ENCODE data around the gene PSMG1.
"Not testable (repeated sequence)": the region's sequence is repeated elsewhere in the genome, so short reads cannot be mapped to it uniquely, and the experiment has no call there.

Gene PSMG1

GRCh38 chr21:39142972-39143371 lies 40.3 kb downstream of the PSMG1 start:
- in situ Hi-C loops (cut with HindIII; ENCODE audit: low sequenced_read_pairs) = no loop called here
- no peak for TF ChIP-seq CTCF (IDR thresholded peaks at IDR 0.05; ENCODE audit: low read depth, low read length)
- no peak for DNase-seq (ENCODE audit: low read depth, low spot score)
- no peak overlapping the region for H3K4me3 ChIP-seq (ENCODE audit: low read depth, low read length)

GRCh38 chr21:39141502-39141901 lies 41.7 kb downstream of the PSMG1 start:
- peak; percentile 13 for DNase-seq (ENCODE audit: low read depth, low spot score)
- in situ Hi-C loops (cut with HindIII; ENCODE audit: low sequenced_read_pairs) = no loop called here
- no peak overlapping the region for H3K4me3 ChIP-seq (ENCODE audit: low read depth, low read length)
- no peak for TF ChIP-seq CTCF (IDR thresholded peaks at IDR 0.05; ENCODE audit: low read depth, low read length)

DNA sequence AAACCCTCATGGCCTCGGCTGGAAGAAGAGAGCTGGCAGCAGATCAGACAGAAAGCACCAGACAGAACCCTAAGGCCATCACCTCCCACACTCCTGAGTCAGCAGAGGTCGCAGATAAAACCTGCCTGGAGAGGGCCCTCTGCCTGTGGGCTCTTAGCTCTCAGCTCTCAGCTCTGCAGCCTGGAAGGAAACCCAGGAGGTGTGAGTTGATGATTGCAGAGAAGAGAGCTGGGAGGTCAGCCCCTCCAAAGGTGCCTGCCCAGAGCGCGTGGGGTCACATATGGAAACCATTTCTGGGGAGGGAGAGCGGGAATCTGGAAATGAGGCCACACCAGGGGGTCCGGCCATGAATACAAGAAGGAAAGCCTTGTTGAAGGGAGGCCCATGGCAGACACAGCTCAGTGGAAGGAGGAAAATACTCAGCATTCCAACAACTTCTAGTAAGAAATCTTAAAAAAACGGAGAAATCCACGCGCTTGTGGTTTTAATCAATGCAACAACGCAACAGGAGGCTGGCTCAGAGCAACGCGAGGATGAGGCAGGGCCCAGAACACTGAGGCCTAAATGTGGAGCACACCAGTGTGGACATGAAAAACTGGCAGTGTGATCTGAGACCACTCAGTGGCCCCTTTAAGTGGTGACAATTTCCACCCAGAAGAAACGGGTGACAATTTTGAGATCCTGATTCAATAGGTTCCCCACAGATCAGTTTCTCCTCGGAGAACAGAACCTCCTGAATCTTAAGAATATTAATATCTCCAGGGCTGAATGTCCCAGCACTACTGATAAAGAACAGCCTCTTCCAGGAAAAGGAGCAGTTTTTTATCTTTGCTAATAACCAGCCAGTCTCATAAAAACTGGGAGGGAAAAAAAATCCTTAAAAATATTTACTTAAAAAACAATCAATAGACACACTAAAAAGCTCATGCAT lies 45.7 kb downstream of the PSMG1 start:
- no peak for TF ChIP-seq CTCF (IDR thresholded peaks at IDR 0.05; ENCODE audit: low read depth, low read length)
- peak; percentile 65 for DNase-seq (ENCODE audit: low read depth, low spot score)
- no peak overlapping the region for H3K4me3 ChIP-seq (ENCODE audit: low read depth, low read length)
- in situ Hi-C loops (cut with HindIII; ENCODE audit: low sequenced_read_pairs) = no loop called here

- peak; percentile 23 for DNase-seq (ENCODE audit: low read depth, low spot score)
- TF ChIP-seq CTCF (IDR thresholded peaks at IDR 0.05; ENCODE audit: low read depth, low read length) = no peak
- H3K4me3 ChIP-seq (ENCODE audit: low read depth, low read length) = no peak overlapping the region
- in situ Hi-C loops (cut with HindIII; ENCODE audit: low sequenced_read_pairs) = no loop called here
These were observed 46.5 kb downstream of the PSMG1 start for GRCh38 chr21:39136711-39137110.

DNA sequence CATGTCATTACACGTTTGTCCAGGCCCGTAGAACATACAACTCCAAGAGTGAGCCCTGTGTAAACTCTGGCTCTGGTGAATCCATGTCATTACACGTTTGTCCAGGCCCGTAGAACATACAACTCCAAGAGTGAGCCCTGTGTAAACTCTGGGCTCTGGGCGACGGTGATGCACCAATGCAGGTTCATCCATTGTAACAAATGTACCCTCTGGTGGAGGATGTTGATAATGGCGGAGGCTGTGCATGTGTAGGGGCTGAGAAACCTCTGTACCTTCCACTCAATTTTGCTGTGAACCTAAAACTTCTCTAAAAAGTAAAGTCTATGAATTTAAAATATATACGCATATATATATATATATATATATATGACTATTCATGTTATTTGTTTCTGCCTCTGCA lies 47.1 kb downstream of the PSMG1 start:
- H3K4me3 ChIP-seq (ENCODE audit: low read depth, low read length); in situ Hi-C loops (cut with HindIII; ENCODE audit: low sequenced_read_pairs): not testable (repeated sequence)
- peak; percentile 34 for DNase-seq (ENCODE audit: low read depth, low spot score)
- peak; percentile 51 for TF ChIP-seq CTCF (IDR thresholded peaks at IDR 0.05; ENCODE audit: low read depth, low read length)

DNA sequence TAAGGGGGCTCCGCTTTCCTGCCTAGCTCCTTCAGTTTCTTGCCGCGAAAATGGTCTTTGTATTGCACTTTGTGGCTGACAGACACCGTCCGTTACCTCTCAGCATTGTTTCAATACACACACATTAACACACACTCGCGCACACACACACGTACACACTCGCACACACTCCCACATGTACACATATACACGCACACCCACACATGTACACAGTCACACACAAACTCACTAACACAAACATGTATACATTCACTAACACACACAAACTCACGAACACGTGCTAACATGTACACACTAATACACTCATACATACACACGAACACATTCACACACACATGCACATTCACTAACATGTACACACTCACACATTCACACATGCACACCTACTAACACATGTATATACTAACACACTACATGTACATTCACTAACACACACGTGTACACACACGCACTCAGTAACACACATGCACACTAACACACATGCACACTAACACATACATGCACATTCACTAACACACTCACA lies 48.9 kb downstream of the PSMG1 start:
- H3K4me3 ChIP-seq (ENCODE audit: low read depth, low read length) = no peak overlapping the region
- TF ChIP-seq CTCF (IDR thresholded peaks at IDR 0.05; ENCODE audit: low read depth, low read length) = no peak
- in situ Hi-C loops (cut with HindIII; ENCODE audit: low sequenced_read_pairs) = no loop called here
- DNase-seq (ENCODE audit: low read depth, low spot score) = no peak

All from astrocyte of the spinal cord (primary cell).